EL (cell line): ENCODE data around the gene HSF4.

Source experiments
- DNase-seq: peaks from one replicate; pipeline ENCODE4 v3.0.0-alpha.2; 2016

HSF4 gene

GRCh38 chr16:67166598-67167168 lies 2.1 kb downstream of the HSF4 start:
- no peak for DNase-seq

- no peak for DNase-seq
Measured at GRCh38 chr16:67167588-67167987, 3.0 kb downstream of the HSF4 start.

- DNase-seq = no peak
Measured at GRCh38 chr16:67169011-67169451, 4.5 kb downstream of the HSF4 start.

- peak; percentile 42 for DNase-seq
Measured at GRCh38 chr16:67169642-67170167, 5.2 kb downstream of the HSF4 start.

GRCh38 chr16:67170168-67170948 lies 5.8 kb downstream of the HSF4 start, which contains the start of gene NOL3:
Gene NOL3, plus strand, starts transcription at chr16:67170538.
- DNase-seq = peak; percentile 86

GRCh38 chr16:67170949-67171649 lies 6.6 kb downstream of the HSF4 start:
- DNase-seq = no peak

- DNase-seq = no peak
Measured at GRCh38 chr16:67173323-67173722, 8.8 kb downstream of the HSF4 start.

GRCh38 chr16:67173808-67174705 lies 9.5 kb downstream of the HSF4 start:
- peak; percentile 87 for DNase-seq

GRCh38 chr16:67174706-67175231 lies 10.2 kb downstream of the HSF4 start:
- no peak for DNase-seq

- no peak for DNase-seq
Measured at GRCh38 chr16:67176662-67177061, 12.1 kb downstream of the HSF4 start.

- DNase-seq = peak; percentile 46
Measured at GRCh38 chr16:67177743-67178699, 13.5 kb downstream of the HSF4 start.

- no peak for DNase-seq
Measured at GRCh38 chr16:67179421-67180080, 15.0 kb downstream of the HSF4 start.

GRCh38 chr16:67180166-67180565 lies 15.6 kb downstream of the HSF4 start:
- DNase-seq = no peak

- peak; percentile 76 for DNase-seq
Measured at GRCh38 chr16:67181346-67181745, 16.8 kb downstream of the HSF4 start.

- no peak for DNase-seq
Measured at GRCh38 chr16:67182288-67182687, 17.7 kb downstream of the HSF4 start.

- no peak for DNase-seq
Measured at GRCh38 chr16:67183284-67183626, 18.7 kb downstream of the HSF4 start.

- DNase-seq = peak; percentile 99
Measured at GRCh38 chr16:67183627-67184452, 19.3 kb downstream of the HSF4 start, which contains the start of gene MATCAP1. Gene MATCAP1, minus strand, starts transcription at chr16:67183963. Its CDS starts 3,353 bp downstream, at chr16:67180610.

- DNase-seq = no peak
Measured at GRCh38 chr16:67184453-67184994, 20.0 kb downstream of the HSF4 start.

- DNase-seq = peak; percentile 93
Measured at GRCh38 chr16:67184995-67185650, 20.6 kb downstream of the HSF4 start.
